ENCODE data around the gene GNPDA2.
A peak's percentile ranks its signal among the peaks of the same experiment; 100 is the strongest.

GNPDA2 gene

DNA sequence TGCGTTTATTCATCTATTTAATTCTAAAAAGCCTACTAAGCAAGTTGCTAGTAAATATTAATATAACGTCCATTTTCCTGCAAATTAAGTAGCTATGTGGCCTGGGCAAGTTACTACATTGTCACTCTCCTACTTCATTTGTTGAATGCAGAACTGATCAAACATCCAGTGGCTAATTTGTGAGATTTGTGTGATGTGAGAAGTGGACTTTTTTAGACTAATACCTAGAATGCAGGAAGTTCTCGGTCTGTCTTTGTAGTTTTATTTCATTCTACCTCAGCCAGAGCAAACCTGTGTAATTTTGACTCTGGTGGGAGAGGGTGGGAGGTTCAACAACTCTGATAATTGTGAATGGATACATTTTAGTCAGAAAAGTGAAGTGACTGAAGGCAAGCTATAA lies 47.3 kb downstream of the GNPDA2 start:
- Histone ChIP-seq H3K4me1 (ENCODE audit: control insufficient read depth, insufficient read depth, low read length) (peaks cover 12% of the 10 kb centered on the region), H3K4me2 (ENCODE audit: low read length) (peak overlapping the region; percentile 92), H3K36me3 (ENCODE audit: insufficient read depth, low read length) (peaks cover 22% of the 10 kb centered on the region), H3K9me3 (replicated peaks; ENCODE audit: low read length) (no peaks in the 10 kb centered on the region), H3K27me3 (ENCODE audit: control insufficient read depth, insufficient read depth, low read length) (no peaks in the 10 kb centered on the region), H3K9ac (ENCODE audit: low read depth, low read length) (peak overlapping the region; percentile 97), H3K4me3 (ENCODE audit: low read length) (peak overlapping the region; percentile 98)

DNA sequence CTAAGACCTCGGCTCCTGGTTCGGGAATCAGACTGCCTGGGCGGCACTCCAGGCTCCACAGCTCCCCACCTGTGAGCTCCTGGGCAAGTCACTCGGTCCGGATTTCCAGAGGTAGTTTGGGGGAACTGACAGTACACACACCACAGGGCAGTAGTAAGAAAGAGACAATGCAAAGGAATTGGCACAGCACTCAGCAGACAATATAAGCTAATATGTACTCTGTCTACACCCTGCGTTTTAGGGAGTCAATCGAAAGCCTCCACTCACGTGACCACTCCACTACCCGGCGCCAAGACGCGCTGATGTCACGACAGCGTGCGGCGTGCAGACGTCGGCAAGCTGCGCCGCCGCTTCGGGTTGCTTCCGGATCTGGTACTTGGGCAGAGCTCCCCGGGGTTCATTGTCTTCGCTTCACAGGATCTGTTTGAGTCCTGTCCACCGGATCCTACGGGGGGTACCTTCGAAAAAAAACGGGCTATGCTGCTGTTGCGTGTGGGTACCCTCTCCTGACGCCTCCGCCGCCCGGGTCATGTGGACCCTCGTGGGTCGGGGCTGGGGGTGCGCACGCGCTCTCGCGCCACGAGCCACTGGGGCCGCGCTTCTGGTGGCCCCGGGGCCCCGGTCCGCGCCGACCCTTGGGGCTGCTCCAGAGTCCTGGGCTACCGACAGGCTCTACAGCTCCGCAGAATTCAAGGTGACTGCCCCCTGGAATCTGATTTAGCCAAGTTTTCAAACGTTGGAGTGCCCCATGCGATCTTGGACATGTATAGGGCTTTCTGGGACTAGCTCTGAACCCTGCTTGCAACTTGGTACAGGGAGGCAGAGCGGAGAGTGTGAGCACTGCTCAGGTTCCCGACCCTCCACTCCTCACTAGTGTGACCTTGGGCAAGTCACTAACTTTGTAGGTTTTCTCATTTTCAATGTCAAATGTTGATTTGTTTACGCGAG lies 48.0 kb downstream of the GNPDA2 start, which contains the start of gene GUF1:
Gene GUF1 (plus strand): TSS at position 327 of the 948 bp plus-strand sequence. CDS start 203 bp downstream, at position 530.
- Histone ChIP-seq H3K9me3 (replicated peaks; ENCODE audit: low read length) (no peaks in the 10 kb centered on the region), H3K27me3 (ENCODE audit: control insufficient read depth, insufficient read depth, low read length) (no peaks in the 10 kb centered on the region), H3K4me1 (ENCODE audit: control insufficient read depth, insufficient read depth, low read length) (peaks cover 12% of the 10 kb centered on the region), H3K9ac (ENCODE audit: low read depth, low read length) (peak within 1 kb of the TSS; percentile 97), H3K36me3 (ENCODE audit: insufficient read depth, low read length) (peaks cover 15% of the 10 kb centered on the region), H3K4me2 (ENCODE audit: low read length) (peak within 1 kb of the TSS; percentile 92), H3K4me3 (ENCODE audit: low read length) (peak within 1 kb of the TSS; percentile 98)

DNA sequence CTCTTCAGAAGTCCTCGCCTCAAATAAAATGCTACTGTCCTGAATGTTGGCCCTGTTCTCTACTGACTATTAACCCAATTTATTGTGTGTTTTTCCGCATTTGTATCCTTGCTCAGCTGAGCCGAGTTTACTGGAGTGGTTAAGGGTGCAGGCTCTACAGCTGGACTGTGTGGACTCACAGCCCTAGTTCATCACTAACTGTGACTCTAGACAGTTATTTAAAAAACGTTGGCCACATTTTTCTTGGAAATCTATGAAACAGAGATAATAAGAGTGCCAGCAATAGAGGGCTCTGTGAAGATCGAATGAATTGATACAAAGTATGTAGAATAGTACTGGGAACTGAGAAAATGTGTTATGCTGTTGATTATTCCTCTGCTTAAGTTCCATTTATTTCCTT lies 51.0 kb downstream of the GNPDA2 start:
- H3K9me3 ChIP-seq (replicated peaks; ENCODE audit: low read length), result no peaks in the 10 kb centered on the region
- no peaks in the 10 kb centered on the region for H3K36me3 ChIP-seq (ENCODE audit: insufficient read depth, low read length)
- no peak overlapping the region for H3K4me3 ChIP-seq (ENCODE audit: low read length)
- peaks cover 12% of the 10 kb centered on the region for H3K4me1 ChIP-seq (ENCODE audit: control insufficient read depth, insufficient read depth, low read length)
- no peaks in the 10 kb centered on the region for H3K27me3 ChIP-seq (ENCODE audit: control insufficient read depth, insufficient read depth, low read length)
- no peak overlapping the region for H3K9ac ChIP-seq (ENCODE audit: low read depth, low read length)
- H3K4me2 ChIP-seq (ENCODE audit: low read length), result no peak overlapping the region

DNA sequence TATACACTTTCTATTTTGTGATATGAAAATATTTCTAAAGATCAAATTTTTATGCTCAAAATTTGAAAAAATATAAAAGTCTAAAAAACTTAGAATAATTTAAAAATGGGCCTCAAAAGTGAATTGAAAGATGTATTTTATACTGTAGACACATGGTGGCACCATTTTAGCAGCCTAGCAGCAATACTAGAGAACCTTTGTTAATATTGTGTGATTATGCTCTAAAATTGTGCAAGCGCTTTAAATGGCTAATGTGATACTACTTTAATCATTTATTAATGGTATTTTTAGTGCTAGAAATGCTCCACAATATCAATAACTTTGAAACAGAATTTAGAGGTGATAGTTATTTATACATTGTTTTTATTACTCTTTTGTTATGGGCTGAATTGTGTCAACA lies 51.9 kb downstream of the GNPDA2 start:
- Histone ChIP-seq H3K4me2 (ENCODE audit: low read length) (no peak overlapping the region), H3K9ac (ENCODE audit: low read depth, low read length) (no peak overlapping the region), H3K9me3 (replicated peaks; ENCODE audit: low read length) (no peaks in the 10 kb centered on the region), H3K27me3 (ENCODE audit: control insufficient read depth, insufficient read depth, low read length) (no peaks in the 10 kb centered on the region), H3K4me1 (ENCODE audit: control insufficient read depth, insufficient read depth, low read length) (peaks cover 5% of the 10 kb centered on the region), H3K36me3 (ENCODE audit: insufficient read depth, low read length) (no peaks in the 10 kb centered on the region), H3K4me3 (ENCODE audit: low read length) (no peak overlapping the region)

DNA sequence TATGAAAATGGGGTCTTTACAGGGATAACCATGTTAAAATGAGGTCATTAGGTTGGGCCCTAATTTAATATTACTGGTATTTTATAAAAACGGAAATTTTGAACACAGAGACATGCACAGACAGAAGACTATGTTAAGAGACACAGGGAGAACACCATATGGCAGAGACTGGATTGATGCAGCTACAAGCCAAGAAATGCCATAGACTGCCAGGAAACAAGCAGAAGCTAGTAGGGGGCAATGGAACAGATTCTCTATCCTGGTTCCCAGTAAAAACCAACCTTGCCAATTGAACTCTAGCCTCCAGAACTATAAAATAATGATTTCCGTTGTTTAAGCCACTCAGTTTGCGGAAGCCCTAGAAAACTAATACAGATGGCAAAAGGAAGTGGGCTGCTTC lies 54.7 kb downstream of the GNPDA2 start:
- Histone ChIP-seq H3K9ac (ENCODE audit: low read depth, low read length) (no peak overlapping the region), H3K4me3 (ENCODE audit: low read length) (no peak overlapping the region), H3K4me1 (ENCODE audit: control insufficient read depth, insufficient read depth, low read length) (peaks cover 5% of the 10 kb centered on the region), H3K36me3 (ENCODE audit: insufficient read depth, low read length) (no peaks in the 10 kb centered on the region), H3K9me3 (replicated peaks; ENCODE audit: low read length) (no peaks in the 10 kb centered on the region), H3K27me3 (ENCODE audit: control insufficient read depth, insufficient read depth, low read length) (no peaks in the 10 kb centered on the region), H3K4me2 (ENCODE audit: low read length) (no peak overlapping the region)

DNA sequence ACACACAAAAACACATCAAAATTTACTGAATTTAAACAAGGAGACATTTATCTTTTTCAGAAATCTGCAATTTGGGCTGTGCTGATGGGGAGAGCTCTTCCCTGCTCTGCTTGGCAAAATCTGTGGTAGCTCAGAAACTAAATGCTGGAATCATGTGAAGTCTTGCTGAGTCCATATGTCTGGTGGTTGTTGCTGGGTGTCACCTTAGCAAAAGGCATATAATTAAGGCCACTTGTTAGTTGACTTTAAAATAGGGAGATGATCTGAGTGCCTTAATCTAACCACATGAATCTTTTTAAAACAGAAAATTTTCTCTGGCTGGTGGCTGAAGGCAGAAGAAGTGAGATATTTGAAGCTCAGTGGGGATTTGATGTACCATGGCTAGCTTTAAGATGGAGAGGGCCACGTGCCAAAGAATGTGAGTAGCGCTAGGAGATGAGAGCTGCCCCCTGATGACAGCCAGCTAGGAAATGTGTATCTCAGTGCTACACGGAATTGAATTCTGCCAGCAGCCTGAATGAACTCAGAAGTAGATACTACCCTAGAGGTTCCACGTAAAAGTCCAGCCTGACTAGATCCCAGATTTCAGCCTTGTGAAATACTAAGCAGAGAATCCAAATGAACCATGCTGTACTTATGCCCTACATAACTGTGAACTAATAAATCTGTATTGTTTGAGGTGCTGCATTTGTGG lies 55.7 kb downstream of the GNPDA2 start:
- H3K4me1 ChIP-seq (ENCODE audit: control insufficient read depth, insufficient read depth, low read length), result peaks cover 5% of the 10 kb centered on the region
- no peak overlapping the region for H3K4me2 ChIP-seq (ENCODE audit: low read length)
- no peaks in the 10 kb centered on the region for H3K27me3 ChIP-seq (ENCODE audit: control insufficient read depth, insufficient read depth, low read length)
- H3K9ac ChIP-seq (ENCODE audit: low read depth, low read length), result no peak overlapping the region
- no peak overlapping the region for H3K4me3 ChIP-seq (ENCODE audit: low read length)
- H3K9me3 ChIP-seq (replicated peaks; ENCODE audit: low read length), result no peaks in the 10 kb centered on the region
- no peaks in the 10 kb centered on the region for H3K36me3 ChIP-seq (ENCODE audit: insufficient read depth, low read length)

DNA sequence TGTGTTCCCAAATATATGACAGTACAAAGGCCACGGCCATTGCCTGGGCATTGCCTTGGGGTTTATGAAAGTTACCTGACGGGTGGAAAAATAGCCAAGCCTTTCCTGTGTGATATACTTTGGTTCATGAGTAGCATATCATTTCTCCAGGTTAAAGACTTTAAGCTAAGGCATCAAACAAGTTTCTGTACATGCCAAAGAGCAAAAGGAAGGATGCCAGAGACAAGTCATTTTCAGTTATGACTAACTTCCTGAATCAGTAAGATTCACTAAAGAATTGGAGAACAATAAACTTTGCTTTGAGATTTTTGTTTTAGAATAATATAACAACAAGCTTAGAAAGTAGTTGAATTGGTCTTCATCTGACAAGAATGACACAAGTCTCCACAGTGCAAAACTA lies 57.8 kb downstream of the GNPDA2 start:
- H3K9ac ChIP-seq (ENCODE audit: low read depth, low read length), result no peak overlapping the region

DNA sequence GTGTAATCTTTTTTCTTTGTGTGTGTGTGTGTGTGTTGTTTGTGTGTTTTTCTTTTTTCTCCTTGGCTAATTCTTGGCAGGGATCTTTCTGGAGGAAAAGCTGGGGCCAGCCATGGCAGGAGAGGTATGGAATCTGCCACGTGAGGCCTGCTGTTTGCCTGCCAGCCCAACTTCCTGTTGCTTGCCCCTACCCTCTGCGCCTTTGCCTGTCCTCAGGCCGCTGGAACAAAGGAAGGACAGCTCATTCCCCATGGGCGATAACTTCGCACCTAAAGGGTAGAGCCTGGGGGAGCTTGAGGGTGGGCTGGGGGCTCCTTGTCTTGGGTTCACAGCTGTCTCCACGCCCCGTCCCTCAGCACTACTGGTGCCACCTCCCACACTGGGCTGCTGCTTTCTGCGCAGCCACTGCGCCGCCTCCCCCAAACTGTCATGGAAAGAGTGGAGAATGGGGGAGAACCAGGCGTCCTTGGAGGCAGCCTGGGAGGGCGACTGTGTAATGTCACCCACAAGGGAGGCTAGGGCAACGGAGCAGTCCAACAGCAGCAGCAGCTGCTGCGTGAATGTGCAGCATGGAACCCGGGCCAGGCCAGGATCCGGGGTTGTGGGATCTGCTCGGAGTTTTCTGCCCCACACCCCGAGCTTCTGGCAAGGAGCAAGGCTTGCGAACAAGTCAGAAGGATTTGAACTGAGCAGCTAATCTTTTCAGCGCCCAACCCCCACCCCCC lies 62.7 kb downstream of the GNPDA2 start:
- no peak overlapping the region for H3K9ac ChIP-seq (ENCODE audit: low read depth, low read length)
- no peak overlapping the region for H3K4me3 ChIP-seq (ENCODE audit: low read length)
- H3K9me3 ChIP-seq (replicated peaks; ENCODE audit: low read length), result no peaks in the 10 kb centered on the region
- no peak overlapping the region for H3K4me2 ChIP-seq (ENCODE audit: low read length)
- no peaks in the 10 kb centered on the region for H3K27me3 ChIP-seq (ENCODE audit: control insufficient read depth, insufficient read depth, low read length)
- H3K4me1 ChIP-seq (ENCODE audit: control insufficient read depth, insufficient read depth, low read length), result peaks cover 4% of the 10 kb centered on the region
- no peaks in the 10 kb centered on the region for H3K36me3 ChIP-seq (ENCODE audit: insufficient read depth, low read length)

More for the DNA sequence above, 57.8 kb downstream of the GNPDA2 start:
- no peaks in the 10 kb centered on the region for H3K9me3 ChIP-seq (replicated peaks; ENCODE audit: low read length)
- H3K27me3 ChIP-seq (ENCODE audit: control insufficient read depth, insufficient read depth, low read length), result no peaks in the 10 kb centered on the region
- H3K4me2 ChIP-seq (ENCODE audit: low read length), result no peak overlapping the region
- no peaks in the 10 kb centered on the region for H3K36me3 ChIP-seq (ENCODE audit: insufficient read depth, low read length)
- H3K4me3 ChIP-seq (ENCODE audit: low read length), result no peak overlapping the region
- peaks cover 5% of the 10 kb centered on the region for H3K4me1 ChIP-seq (ENCODE audit: control insufficient read depth, insufficient read depth, low read length)

DNA sequence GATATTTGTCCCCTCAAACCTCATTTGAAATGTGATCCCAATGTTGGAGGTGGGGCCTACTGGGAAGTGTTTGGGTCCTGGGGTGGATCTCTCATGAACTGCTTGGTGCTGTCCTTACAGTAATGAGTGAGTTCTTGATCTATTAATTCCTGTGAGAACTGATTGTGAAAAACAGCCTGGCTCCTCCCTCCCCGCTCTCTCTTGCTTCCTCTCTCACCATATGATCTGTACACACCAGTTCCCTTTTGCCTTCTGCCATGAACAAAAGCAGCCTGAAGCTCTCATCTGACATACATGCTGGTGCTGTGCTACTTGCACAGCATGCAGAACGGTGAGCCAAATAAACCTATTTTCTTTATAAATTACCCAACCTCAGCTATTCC lies 63.7 kb downstream of the GNPDA2 start:
- Histone ChIP-seq H3K27me3 (ENCODE audit: control insufficient read depth, insufficient read depth, low read length) (no peaks in the 10 kb centered on the region), H3K4me1 (ENCODE audit: control insufficient read depth, insufficient read depth, low read length) (no peaks in the 10 kb centered on the region), H3K9ac (ENCODE audit: low read depth, low read length) (no peak overlapping the region), H3K9me3 (replicated peaks; ENCODE audit: low read length) (no peaks in the 10 kb centered on the region), H3K4me2 (ENCODE audit: low read length) (no peak overlapping the region), H3K36me3 (ENCODE audit: insufficient read depth, low read length) (no peaks in the 10 kb centered on the region), H3K4me3 (ENCODE audit: low read length) (no peak overlapping the region)

DNA sequence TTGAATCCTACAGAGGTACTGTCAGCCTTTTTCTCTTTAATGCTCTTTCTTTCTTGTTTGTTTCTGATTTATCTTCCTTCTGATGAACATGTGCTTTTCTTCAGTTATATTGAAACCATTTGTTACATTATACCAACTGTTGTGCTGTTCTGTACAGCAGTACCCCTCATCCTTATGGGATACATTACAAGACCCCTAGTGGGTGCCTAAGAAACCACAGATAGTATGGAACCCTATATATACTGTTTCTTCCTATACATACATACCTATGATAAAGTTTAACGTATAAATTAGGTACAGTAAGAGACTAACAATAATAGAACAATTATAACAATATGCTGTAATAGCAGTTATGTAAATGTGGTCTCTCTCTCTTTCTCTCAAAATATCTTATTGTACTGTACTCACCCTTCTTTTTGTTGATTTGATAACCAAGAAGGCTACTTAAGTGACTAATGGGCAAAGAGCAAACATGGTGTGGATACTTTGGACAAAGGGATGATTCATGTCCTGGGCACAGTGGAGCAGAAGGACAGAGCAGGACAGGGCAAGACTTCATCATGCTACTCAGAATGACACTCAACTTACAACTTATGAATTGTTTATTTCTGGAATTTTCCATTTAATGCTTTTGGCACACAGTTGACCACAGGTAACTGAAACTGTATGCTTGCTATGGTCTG lies 64.3 kb downstream of the GNPDA2 start:
- H3K4me2 ChIP-seq (ENCODE audit: low read length), result no peak overlapping the region
- no peaks in the 10 kb centered on the region for H3K27me3 ChIP-seq (ENCODE audit: control insufficient read depth, insufficient read depth, low read length)
- H3K9me3 ChIP-seq (replicated peaks; ENCODE audit: low read length), result no peaks in the 10 kb centered on the region
- no peak overlapping the region for H3K9ac ChIP-seq (ENCODE audit: low read depth, low read length)
- no peaks in the 10 kb centered on the region for H3K36me3 ChIP-seq (ENCODE audit: insufficient read depth, low read length)
- H3K4me1 ChIP-seq (ENCODE audit: control insufficient read depth, insufficient read depth, low read length), result no peaks in the 10 kb centered on the region
- H3K4me3 ChIP-seq (ENCODE audit: low read length), result no peak overlapping the region

DNA sequence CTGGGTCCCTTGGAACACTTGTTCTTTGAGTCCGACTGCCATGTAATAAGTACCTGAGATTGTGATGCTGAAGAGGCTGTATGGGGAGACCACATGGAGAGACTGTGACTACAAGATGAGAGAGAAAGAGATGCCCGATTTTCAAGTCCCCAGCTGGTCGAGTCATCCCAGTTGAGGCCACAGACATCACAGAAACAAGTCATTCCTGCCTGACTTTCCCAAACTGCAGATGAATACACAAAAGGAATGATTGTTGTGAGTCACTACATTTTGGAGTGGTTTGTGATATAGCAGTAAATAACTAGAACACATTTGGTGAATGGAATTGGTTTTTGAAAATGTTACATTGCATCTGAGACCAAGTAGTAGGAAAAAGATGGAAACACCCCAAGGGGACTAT lies 66.0 kb downstream of the GNPDA2 start:
- no peak overlapping the region for H3K4me3 ChIP-seq (ENCODE audit: low read length)
- no peaks in the 10 kb centered on the region for H3K9me3 ChIP-seq (replicated peaks; ENCODE audit: low read length)
- no peaks in the 10 kb centered on the region for H3K36me3 ChIP-seq (ENCODE audit: insufficient read depth, low read length)
- H3K4me2 ChIP-seq (ENCODE audit: low read length), result no peak overlapping the region
- no peaks in the 10 kb centered on the region for H3K4me1 ChIP-seq (ENCODE audit: control insufficient read depth, insufficient read depth, low read length)
- H3K9ac ChIP-seq (ENCODE audit: low read depth, low read length), result no peak overlapping the region
- H3K27me3 ChIP-seq (ENCODE audit: control insufficient read depth, insufficient read depth, low read length), result no peaks in the 10 kb centered on the region
